CD4-positive, alpha-beta T cell (primary cell): ENCODE measurements around the gene MIA. TPM values are rescaled to one million over a fixed set of nuclear protein-coding genes. Genes with fewer than 3 reads are reported as not detected.

Experiments
- ATAC-seq: fragments of 200-7000 bp; cut with Tn5 transposase; one replicate; pipeline ENCODE4 v1.10.0; 2022; ENCODE audit warnings: mild to moderate bottlenecking; ENCODE audit not compliant: poor library complexity
- CTCF ChIA-PET: fragments of 350-600 bp; sonication (Branson Sonifier 250); formaldehyde crosslinking; loops from one replicate; lab custom pipeline; 2021; ENCODE audit warnings: antibody characterized with exemption, inconsistent platforms; lab: Charles Lee
- POLR2A ChIA-PET: fragments of 350-600 bp; sonication (Branson Sonifier 250); formaldehyde crosslinking; loops from one replicate; lab custom pipeline; 2021; ENCODE audit warnings: antibody characterized with exemption, inconsistent platforms; lab: Charles Lee
- DNase-seq, 14 experiments: peaks; one replicate each; pipeline ENCODE4 v3.0.0-alpha.2; 2013 to 2020; ENCODE audit warnings: mixed read lengths in 2 of 14
- H3K27ac ChIP-seq, 2 donors: one replicate each; pipeline versions ENCODE4 v1.5.1 to v1.7.0; 2013; ENCODE audit warnings: low read length in 2 of 2, low read depth in 1 of 2, mild to moderate bottlenecking in 1 of 2
- H3K27me3 ChIP-seq, 2 experiments: 1 replicate in 1 of 2; 2 replicates in 1 of 2; pipeline versions ENCODE4 v1.6.1 to v1.7.0; 2013; ENCODE audit warnings: low read length in 2 of 2, control low read depth in 1 of 2, mild to moderate bottlenecking in 1 of 2, moderate library complexity in 1 of 2; ENCODE audit not compliant: insufficient read depth in 2 of 2, control insufficient read depth in 1 of 2
- H3K36me3 ChIP-seq: one replicate; pipeline ENCODE4 v1.6.1; 2013; ENCODE audit warnings: low read length, control low read depth; ENCODE audit not compliant: insufficient read depth
- H3K4me1 ChIP-seq: one replicate; pipeline ENCODE4 v1.6.1; 2013; ENCODE audit warnings: low read length, control low read depth; ENCODE audit not compliant: insufficient read depth
- H3K4me3 ChIP-seq: one replicate; pipeline ENCODE4 v1.5.1; 2013; ENCODE audit warnings: mild to moderate bottlenecking, low read length, moderate library complexity
- H3K9me3 ChIP-seq, 2 experiments: 1 replicate in 1 of 2; 2 replicates in 1 of 2; pipeline versions ENCODE4 v1.6.1 to v1.7.0; 2013; ENCODE audit warnings: low read length in 2 of 2, mild to moderate bottlenecking in 2 of 2, control low read depth in 1 of 2, moderate library complexity in 1 of 2; ENCODE audit not compliant: control insufficient read depth in 1 of 2, insufficient read depth in 1 of 2
- H3K27ac Mint-ChIP-seq: one replicate; pipeline ENCODE4 v1.8.0; 2020; ENCODE audit warnings: mixed read lengths
- H3K27me3 Mint-ChIP-seq: one replicate; pipeline ENCODE4 v1.8.0; 2021; ENCODE audit warnings: mixed read lengths
- H3K36me3 Mint-ChIP-seq: one replicate; pipeline ENCODE4 v1.8.0; 2021; ENCODE audit warnings: low read depth, mixed read lengths
- H3K4me1 Mint-ChIP-seq: one replicate; pipeline ENCODE4 v1.8.0; 2021; ENCODE audit warnings: low read depth, mixed read lengths
- H3K4me3 Mint-ChIP-seq: one replicate; pipeline ENCODE4 v1.8.0; 2020; ENCODE audit warnings: mild to moderate bottlenecking, mixed read lengths
- H3K9me3 Mint-ChIP-seq: one replicate; pipeline ENCODE4 v1.8.0; 2020; ENCODE audit warnings: mixed read lengths
- CTCF ChIP-seq: fragments of 200-600 bp; IDR thresholded peaks from one replicate; pipeline ENCODE4 v1.8.0; 2022; ENCODE audit warnings: antibody characterized with exemption, mild to moderate bottlenecking
- intact Hi-C, 2 experiments: fragments of 100-400 bp; cut with DNase I in 1 of 2; cut with micrococcal nuclease in 1 of 2; formaldehyde crosslinking; loops; one replicate each; pipeline versions ENCODE4 v1.15.1 to v1.9.0; 2023 to 2025; cut with DNase I, micrococcal nuclease
- total RNA-seq, 174 experiments: library from RNA in 2 of 174; stranded (reverse) in 2 of 174; gene quantifications; one replicate each; pipeline ENCODE4 v1.2.3 and lab custom pipeline; 2021 to 2026

MIA gene
- total RNA-seq, 2 experiments from 2014 or later: not detected

- ATAC-seq (no peak), DNase-seq (peak in 2 of 14 experiments; percentile 50 to 62)
- H3K9me3 ChIP-seq: no peaks in the 10 kb centered on the region
- H3K36me3 ChIP-seq: peaks cover 51% of the 10 kb centered on the region
- peak overlapping the region; percentile 86 to 88 for H3K27ac ChIP-seq
- H3K27me3 Mint-ChIP-seq: no peaks in the 10 kb centered on the region
- no peaks in the 10 kb centered on the region for H3K27me3 ChIP-seq
- no peaks in the 10 kb centered on the region for H3K9me3 Mint-ChIP-seq
- peaks cover 67% of the 10 kb centered on the region for H3K36me3 Mint-ChIP-seq
- peak; percentile 58 for TF ChIP-seq CTCF
- H3K4me3 ChIP-seq: peak overlapping the region; percentile 24
- ChIA-PET POLR2A (interaction anchor here (0.6 to 4.2 kb wide), 9 partner anchors 9 to 530 kb away, joined by 3 to 59 read pairs (median 9); partner anchors contain the start of genes ACTMAP, COQ8B, EGLN2 and ITPKC), CTCF (interaction anchor here (0.6 to 4.3 kb wide), 19 partner anchors 9 to 632 kb away, joined by 3 to 40 read pairs (median 4); partner anchors contain the start of genes ACTMAP, COQ8B, DMAC2 and EGLN2)
- H3K4me1 ChIP-seq: peaks cover 100% of the 10 kb centered on the region
- intact Hi-C loops: no loop called here
- peaks cover 85% of the 10 kb centered on the region for H3K4me1 Mint-ChIP-seq
- peak overlapping the region; percentile 90 for H3K27ac Mint-ChIP-seq
- H3K4me3 Mint-ChIP-seq: peak overlapping the region; percentile 96
Observed at GRCh38 chr19:40807147-40808020, 32.1 kb downstream of the MIA start.

- DNase-seq (no peak), ATAC-seq (no peak)
- Histone ChIP-seq H3K27ac (peak overlapping the region; percentile 86 to 88), H3K27me3 (no peaks in the 10 kb centered on the region), H3K4me1 (peaks cover 94% of the 10 kb centered on the region), H3K4me3 (no peak overlapping the region), H3K9me3 (no peaks in the 10 kb centered on the region), H3K36me3 (peaks cover 51% of the 10 kb centered on the region)
- POLR2A ChIA-PET: interaction anchor here (0.9 to 4.2 kb wide), 3 partner anchors 9 to 57 kb away, joined by 3 to 59 read pairs (median 24); partner anchors contain the start of genes EGLN2, RAB4B and SNRPA
- H3K4me3 Mint-ChIP-seq: peak overlapping the region; percentile 84
- CTCF ChIA-PET: interaction anchor here (2.2 to 4.3 kb wide), 4 partner anchors 10 to 145 kb away, joined by 11 to 40 read pairs (median 20); partner anchors contain the start of genes EGLN2, MIA and RAB4B
- H3K9me3 Mint-ChIP-seq: no peaks in the 10 kb centered on the region
- H3K36me3 Mint-ChIP-seq: peaks cover 66% of the 10 kb centered on the region
- peak overlapping the region; percentile 90 for H3K27ac Mint-ChIP-seq
- peaks cover 82% of the 10 kb centered on the region for H3K4me1 Mint-ChIP-seq
- TF ChIP-seq CTCF: no peak
- no peaks in the 10 kb centered on the region for H3K27me3 Mint-ChIP-seq
- intact Hi-C loops: no loop called here
Observed at GRCh38 chr19:40808021-40808325, 32.7 kb downstream of the MIA start.

GRCh38 chr19:40808497-40808896, 33.2 kb downstream of the MIA start:
- POLR2A ChIA-PET: interaction anchor here (0.9 to 4.2 kb wide), 3 partner anchors 10 to 58 kb away, joined by 3 to 59 read pairs (median 24); partner anchors contain the start of genes EGLN2, RAB4B and SNRPA
- peaks cover 51% of the 10 kb centered on the region for H3K36me3 ChIP-seq
- DNase-seq: no peak

More at GRCh38 chr19:40808497-40808896, 33.2 kb downstream of the MIA start:
- H3K4me3 Mint-ChIP-seq: no peak overlapping the region
- CTCF ChIA-PET: interaction anchor here (1.3 to 4.3 kb wide), 5 partner anchors 10 to 146 kb away, joined by 3 to 40 read pairs (median 16); partner anchors contain the start of genes EGLN2, MIA and RAB4B
- H3K27ac Mint-ChIP-seq: peak overlapping the region; percentile 90
- H3K9me3 Mint-ChIP-seq: no peaks in the 10 kb centered on the region
- intact Hi-C loops: no loop called here
- no peaks in the 10 kb centered on the region for H3K9me3 ChIP-seq
- TF ChIP-seq CTCF: no peak
- peaks cover 89% of the 10 kb centered on the region for H3K4me1 ChIP-seq
- H3K36me3 Mint-ChIP-seq: peaks cover 62% of the 10 kb centered on the region
- H3K27me3 ChIP-seq: no peaks in the 10 kb centered on the region
- no peaks in the 10 kb centered on the region for H3K27me3 Mint-ChIP-seq
- H3K4me3 ChIP-seq: no peak overlapping the region
- peak overlapping the region in 1 of 2 donors; percentile 86 for H3K27ac ChIP-seq
- H3K4me1 Mint-ChIP-seq: peaks cover 77% of the 10 kb centered on the region
- ATAC-seq: no peak
